ENCODE results near the gene JPH2.
A peak's percentile ranks its signal among the peaks of the same experiment; 100 is the strongest.

JPH2 gene

DNA sequence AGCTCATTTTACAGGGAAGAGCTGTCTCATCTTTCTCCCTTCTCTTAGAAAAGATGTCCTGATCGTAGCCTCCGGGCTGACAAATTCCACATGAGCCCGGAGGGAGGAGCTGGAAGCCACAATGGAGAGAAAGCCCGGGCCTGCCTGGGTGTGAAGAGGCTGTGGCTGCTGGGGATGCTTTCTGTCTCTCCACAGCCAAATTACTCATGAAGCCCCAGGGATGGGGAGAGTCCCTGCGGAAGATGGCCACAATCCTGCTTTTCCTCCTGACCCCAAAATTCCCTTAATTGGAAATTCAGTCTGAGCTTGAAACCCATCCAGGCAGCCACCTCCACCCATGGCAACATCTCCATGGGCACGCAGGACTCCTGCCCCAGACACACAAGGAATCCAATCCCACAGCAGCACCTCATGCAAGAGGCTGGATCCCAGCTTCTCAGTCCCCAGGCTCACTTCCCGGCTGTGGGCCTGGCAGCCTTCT, 32.4 kb downstream of the JPH2 start:
- Histone ChIP-seq H3K9ac (ENCODE audit: low read length in 2 of 2) (peak overlapping the region; percentile 51 to 73), H3K36me3 (ENCODE audit: control insufficient read depth in 2 of 2, insufficient read depth in 2 of 2, low read length in 2 of 2) (peaks cover 8 to 20% of the 10 kb centered on the region in 2 donors), H3K4me1 (ENCODE audit: control insufficient read depth, insufficient read depth, low read length) (peaks cover 58% of the 10 kb centered on the region), H3K27me3 (ENCODE audit: control insufficient read depth in 1 of 2, insufficient read depth in 2 of 2, low read length in 2 of 2) (no peaks in the 10 kb centered on the region), H3K27ac (ENCODE audit: low read length) (peak overlapping the region; percentile 90), H3K4me3 (ENCODE audit: low read length in 2 of 2) (peak overlapping the region in 1 of 2 donors; percentile 35), H3K9me3 (ENCODE audit: control insufficient read depth in 2 of 2, low read length in 2 of 2) (no peaks in the 10 kb centered on the region)

GRCh38 chr20:44153636-44154043, 33.3 kb downstream of the JPH2 start:
- Histone ChIP-seq H3K4me3 (ENCODE audit: low read length in 2 of 2) (peak overlapping the region; percentile 21 to 49), H3K9ac (ENCODE audit: low read length in 2 of 2) (peak overlapping the region; percentile 68 to 73)

GRCh38 chr20:44151621-44152416, 35.2 kb downstream of the JPH2 start:
- Histone ChIP-seq H3K27ac (ENCODE audit: low read length) (peak overlapping the region; percentile 90), H3K36me3 (ENCODE audit: control insufficient read depth in 2 of 2, insufficient read depth in 2 of 2, low read length in 2 of 2) (peaks cover 7 to 14% of the 10 kb centered on the region in 2 donors), H3K4me3 (ENCODE audit: low read length in 2 of 2) (peak overlapping the region in 1 of 2 donors; percentile 35), H3K27me3 (ENCODE audit: control insufficient read depth in 1 of 2, insufficient read depth in 2 of 2, low read length in 2 of 2) (no peaks in the 10 kb centered on the region), H3K4me1 (ENCODE audit: control insufficient read depth, insufficient read depth, low read length) (peaks cover 68% of the 10 kb centered on the region), H3K9me3 (ENCODE audit: control insufficient read depth in 2 of 2, low read length in 2 of 2) (no peaks in the 10 kb centered on the region), H3K9ac (ENCODE audit: low read length in 2 of 2) (peak overlapping the region in 1 of 2 donors; percentile 43)

More at GRCh38 chr20:44153636-44154043, 33.3 kb downstream of the JPH2 start:
- Histone ChIP-seq H3K27me3 (ENCODE audit: control insufficient read depth in 1 of 2, insufficient read depth in 2 of 2, low read length in 2 of 2) (no peaks in the 10 kb centered on the region), H3K36me3 (ENCODE audit: control insufficient read depth in 2 of 2, insufficient read depth in 2 of 2, low read length in 2 of 2) (peaks cover 6 to 17% of the 10 kb centered on the region in 2 donors), H3K4me1 (ENCODE audit: control insufficient read depth, insufficient read depth, low read length) (peaks cover 58% of the 10 kb centered on the region), H3K27ac (ENCODE audit: low read length) (peak overlapping the region; percentile 90), H3K9me3 (ENCODE audit: control insufficient read depth in 2 of 2, low read length in 2 of 2) (no peaks in the 10 kb centered on the region)

DNA sequence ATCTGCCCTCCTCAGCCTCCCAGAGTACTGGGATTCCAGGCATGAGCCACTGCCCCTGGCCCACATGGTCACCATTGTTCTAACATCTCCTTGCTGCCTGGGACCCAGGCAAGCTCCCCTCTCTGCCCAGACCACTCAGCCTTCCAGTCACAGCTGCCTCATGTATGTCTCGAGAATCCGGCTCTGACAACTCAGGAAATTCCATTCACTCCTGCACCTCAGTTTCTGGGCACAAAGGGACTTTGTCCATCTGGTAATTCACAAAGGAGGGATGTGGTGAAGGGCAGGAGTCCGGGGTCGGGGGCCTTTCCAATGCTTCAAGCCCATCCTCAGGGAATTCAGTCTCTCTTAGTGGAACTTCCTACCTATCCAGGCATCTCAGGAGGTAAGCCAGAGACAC, 40.7 kb downstream of the JPH2 start:
- peak overlapping the region; percentile 82 for H3K27ac ChIP-seq (ENCODE audit: low read length)
- no peak overlapping the region for H3K4me3 ChIP-seq (ENCODE audit: low read length in 2 of 2)
- no peak overlapping the region for H3K9ac ChIP-seq (ENCODE audit: low read length in 2 of 2)
- no peaks in the 10 kb centered on the region for H3K27me3 ChIP-seq (ENCODE audit: control insufficient read depth in 1 of 2, insufficient read depth in 2 of 2, low read length in 2 of 2)
- H3K36me3 ChIP-seq (ENCODE audit: control insufficient read depth in 2 of 2, insufficient read depth in 2 of 2, low read length in 2 of 2): peaks cover 5 to 9% of the 10 kb centered on the region in 2 donors
- no peaks in the 10 kb centered on the region for H3K9me3 ChIP-seq (ENCODE audit: control insufficient read depth in 2 of 2, low read length in 2 of 2)
- peaks cover 79% of the 10 kb centered on the region for H3K4me1 ChIP-seq (ENCODE audit: control insufficient read depth, insufficient read depth, low read length)

- no peaks in the 10 kb centered on the region for H3K27me3 ChIP-seq (ENCODE audit: control insufficient read depth in 1 of 2, insufficient read depth in 2 of 2, low read length in 2 of 2)
- H3K9ac ChIP-seq (ENCODE audit: low read length in 2 of 2): peak overlapping the region in 1 of 2 donors; percentile 42
- H3K4me3 ChIP-seq (ENCODE audit: low read length in 2 of 2): no peak overlapping the region
- H3K36me3 ChIP-seq (ENCODE audit: control insufficient read depth in 2 of 2, insufficient read depth in 2 of 2, low read length in 2 of 2): peaks cover 5 to 9% of the 10 kb centered on the region in 2 donors
- peak overlapping the region; percentile 82 for H3K27ac ChIP-seq (ENCODE audit: low read length)
- peaks cover 88% of the 10 kb centered on the region for H3K4me1 ChIP-seq (ENCODE audit: control insufficient read depth, insufficient read depth, low read length)
- no peaks in the 10 kb centered on the region for H3K9me3 ChIP-seq (ENCODE audit: control insufficient read depth in 2 of 2, low read length in 2 of 2)
These were observed 41.7 kb downstream of the JPH2 start for GRCh38 chr20:44145131-44145775.

GRCh38 chr20:44143936-44144335, 43.1 kb downstream of the JPH2 start:
- peak overlapping the region; percentile 82 for H3K27ac ChIP-seq (ENCODE audit: low read length)
- H3K9ac ChIP-seq (ENCODE audit: low read length in 2 of 2): peak overlapping the region in 1 of 2 donors; percentile 42
- H3K9me3 ChIP-seq (ENCODE audit: control insufficient read depth in 2 of 2, low read length in 2 of 2): no peaks in the 10 kb centered on the region
- H3K4me3 ChIP-seq (ENCODE audit: low read length in 2 of 2): peak overlapping the region; percentile 44 to 67
- H3K27me3 ChIP-seq (ENCODE audit: control insufficient read depth in 1 of 2, insufficient read depth in 2 of 2, low read length in 2 of 2): no peaks in the 10 kb centered on the region
- peaks cover 90% of the 10 kb centered on the region for H3K4me1 ChIP-seq (ENCODE audit: control insufficient read depth, insufficient read depth, low read length)
- peaks cover 2 to 5% of the 10 kb centered on the region in 2 donors for H3K36me3 ChIP-seq (ENCODE audit: control insufficient read depth in 2 of 2, insufficient read depth in 2 of 2, low read length in 2 of 2)

GRCh38 chr20:44142413-44142812, 44.6 kb downstream of the JPH2 start:
- peak overlapping the region; percentile 3 to 5 for H3K9ac ChIP-seq (ENCODE audit: low read length in 2 of 2)
- H3K27ac ChIP-seq (ENCODE audit: low read length): peak overlapping the region; percentile 82
- H3K27me3 ChIP-seq (ENCODE audit: control insufficient read depth in 1 of 2, insufficient read depth in 2 of 2, low read length in 2 of 2): no peaks in the 10 kb centered on the region
- no peak overlapping the region for H3K4me3 ChIP-seq (ENCODE audit: low read length in 2 of 2)
- H3K36me3 ChIP-seq (ENCODE audit: control insufficient read depth in 2 of 2, insufficient read depth in 2 of 2, low read length in 2 of 2): peaks cover 0 to 3% of the 10 kb centered on the region in 2 donors
- no peaks in the 10 kb centered on the region for H3K9me3 ChIP-seq (ENCODE audit: control insufficient read depth in 2 of 2, low read length in 2 of 2)
- peaks cover 94% of the 10 kb centered on the region for H3K4me1 ChIP-seq (ENCODE audit: control insufficient read depth, insufficient read depth, low read length)

DNA sequence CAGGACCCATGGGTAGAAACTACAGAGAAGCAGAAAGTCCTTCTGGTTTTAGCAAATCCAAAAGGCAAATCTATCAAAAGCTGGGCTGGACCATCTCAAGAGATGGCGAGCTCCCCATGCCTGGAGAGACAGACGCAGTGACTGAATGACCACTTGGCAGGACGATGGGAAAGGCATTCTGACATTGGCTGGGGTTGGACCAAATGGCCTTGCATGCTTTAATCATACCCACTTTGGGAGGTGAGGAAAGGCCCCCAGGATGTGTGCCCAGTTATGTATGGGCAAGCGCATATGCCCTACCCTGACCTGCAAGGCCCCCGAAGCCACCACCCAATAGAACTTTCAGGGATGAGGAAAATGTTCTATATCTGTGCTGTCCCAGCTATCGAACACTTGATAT, 45.1 kb downstream of the JPH2 start:
- H3K9ac ChIP-seq (ENCODE audit: low read length in 2 of 2): peak overlapping the region; percentile 3 to 5
- H3K9me3 ChIP-seq (ENCODE audit: control insufficient read depth in 2 of 2, low read length in 2 of 2): no peaks in the 10 kb centered on the region
- no peaks in the 10 kb centered on the region for H3K27me3 ChIP-seq (ENCODE audit: control insufficient read depth in 1 of 2, insufficient read depth in 2 of 2, low read length in 2 of 2)
- H3K4me1 ChIP-seq (ENCODE audit: control insufficient read depth, insufficient read depth, low read length): peaks cover 92% of the 10 kb centered on the region
- no peak overlapping the region for H3K4me3 ChIP-seq (ENCODE audit: low read length in 2 of 2)
- no peaks in the 10 kb centered on the region for H3K36me3 ChIP-seq (ENCODE audit: control insufficient read depth in 2 of 2, insufficient read depth in 2 of 2, low read length in 2 of 2)
- H3K27ac ChIP-seq (ENCODE audit: low read length): peak overlapping the region; percentile 82

- peak overlapping the region; percentile 13 to 47 for H3K9ac ChIP-seq (ENCODE audit: low read length in 2 of 2)
- no peak overlapping the region for H3K4me3 ChIP-seq (ENCODE audit: low read length in 2 of 2)
- H3K4me1 ChIP-seq (ENCODE audit: control insufficient read depth, insufficient read depth, low read length): peaks cover 79% of the 10 kb centered on the region
- H3K27me3 ChIP-seq (ENCODE audit: control insufficient read depth in 1 of 2, insufficient read depth in 2 of 2, low read length in 2 of 2): no peaks in the 10 kb centered on the region
- no peaks in the 10 kb centered on the region for H3K9me3 ChIP-seq (ENCODE audit: control insufficient read depth in 2 of 2, low read length in 2 of 2)
- H3K36me3 ChIP-seq (ENCODE audit: control insufficient read depth in 2 of 2, insufficient read depth in 2 of 2, low read length in 2 of 2): peaks cover 0 to 2% of the 10 kb centered on the region in 2 donors
- H3K27ac ChIP-seq (ENCODE audit: low read length): peak overlapping the region; percentile 98
These were observed 48.1 kb downstream of the JPH2 start for GRCh38 chr20:44138867-44139266.

DNA sequence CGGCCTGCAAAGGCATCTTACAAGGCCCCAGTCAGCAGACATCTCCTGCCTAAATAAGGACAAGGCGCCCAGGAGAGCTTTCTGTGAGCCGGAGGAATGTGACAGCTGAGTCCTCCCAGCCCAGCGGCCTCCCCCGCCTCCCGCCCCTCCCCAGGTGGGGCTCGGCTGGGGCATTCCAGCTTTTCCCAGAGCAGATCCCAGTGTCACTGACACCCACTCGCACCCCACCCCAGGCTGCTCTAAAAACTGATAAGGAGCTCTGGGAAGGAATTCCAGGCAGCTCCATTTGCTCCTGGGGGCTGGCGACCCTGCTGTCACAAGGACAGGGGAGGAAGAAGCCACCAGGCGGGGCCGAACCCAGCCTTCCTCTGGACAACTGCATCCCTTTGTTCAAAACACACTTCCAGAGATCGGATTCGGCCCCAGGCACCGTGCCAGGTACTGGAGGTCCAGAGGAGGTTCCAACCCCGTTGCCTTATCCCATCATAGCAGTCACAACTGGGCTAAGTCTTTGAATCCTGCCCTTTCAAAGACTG, 49.7 kb downstream of the JPH2 start:
- H3K9me3 ChIP-seq (ENCODE audit: control insufficient read depth in 2 of 2, low read length in 2 of 2): no peaks in the 10 kb centered on the region
- H3K9ac ChIP-seq (ENCODE audit: low read length in 2 of 2): peak overlapping the region; percentile 74 to 78
- peak overlapping the region in 1 of 2 donors; percentile 44 for H3K4me3 ChIP-seq (ENCODE audit: low read length in 2 of 2)
- no peaks in the 10 kb centered on the region for H3K27me3 ChIP-seq (ENCODE audit: control insufficient read depth in 1 of 2, insufficient read depth in 2 of 2, low read length in 2 of 2)
- peaks cover 0 to 2% of the 10 kb centered on the region in 2 donors for H3K36me3 ChIP-seq (ENCODE audit: control insufficient read depth in 2 of 2, insufficient read depth in 2 of 2, low read length in 2 of 2)
- peak overlapping the region; percentile 98 for H3K27ac ChIP-seq (ENCODE audit: low read length)
- H3K4me1 ChIP-seq (ENCODE audit: control insufficient read depth, insufficient read depth, low read length): peaks cover 70% of the 10 kb centered on the region

All from stomach smooth muscle (tissue), 2 donors.